ENCODE data around the gene PTH1R.

PTH1R gene

GRCh38 chr3:46942481-46943236 lies 65.1 kb downstream of the PTH1R start:
- TF ChIP-seq, protein P1, sequence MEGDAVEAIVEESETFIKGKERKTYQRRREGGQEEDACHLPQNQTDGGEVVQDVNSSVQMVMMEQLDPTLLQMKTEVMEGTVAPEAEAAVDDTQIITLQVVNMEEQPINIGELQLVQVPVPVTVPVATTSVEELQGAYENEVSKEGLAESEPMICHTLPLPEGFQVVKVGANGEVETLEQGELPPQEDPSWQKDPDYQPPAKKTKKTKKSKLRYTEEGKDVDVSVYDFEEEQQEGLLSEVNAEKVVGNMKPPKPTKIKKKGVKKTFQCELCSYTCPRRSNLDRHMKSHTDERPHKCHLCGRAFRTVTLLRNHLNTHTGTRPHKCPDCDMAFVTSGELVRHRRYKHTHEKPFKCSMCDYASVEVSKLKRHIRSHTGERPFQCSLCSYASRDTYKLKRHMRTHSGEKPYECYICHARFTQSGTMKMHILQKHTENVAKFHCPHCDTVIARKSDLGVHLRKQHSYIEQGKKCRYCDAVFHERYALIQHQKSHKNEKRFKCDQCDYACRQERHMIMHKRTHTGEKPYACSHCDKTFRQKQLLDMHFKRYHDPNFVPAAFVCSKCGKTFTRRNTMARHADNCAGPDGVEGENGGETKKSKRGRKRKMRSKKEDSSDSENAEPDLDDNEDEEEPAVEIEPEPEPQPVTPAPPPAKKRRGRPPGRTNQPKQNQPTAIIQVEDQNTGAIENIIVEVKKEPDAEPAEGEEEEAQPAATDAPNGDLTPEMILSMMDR (IDR thresholded peaks at IDR 0.05; ENCODE audit: low read depth, low read length, missing control alignments) = no peak
- no peak for DNase-seq (ENCODE audit: low read depth)
- in situ Hi-C loops (cut with HindIII; ENCODE audit: low sequenced_read_pairs) = no loop called here
- H3K4me3 ChIP-seq (ENCODE audit: low read depth, low read length) = no peak overlapping the region

DNA sequence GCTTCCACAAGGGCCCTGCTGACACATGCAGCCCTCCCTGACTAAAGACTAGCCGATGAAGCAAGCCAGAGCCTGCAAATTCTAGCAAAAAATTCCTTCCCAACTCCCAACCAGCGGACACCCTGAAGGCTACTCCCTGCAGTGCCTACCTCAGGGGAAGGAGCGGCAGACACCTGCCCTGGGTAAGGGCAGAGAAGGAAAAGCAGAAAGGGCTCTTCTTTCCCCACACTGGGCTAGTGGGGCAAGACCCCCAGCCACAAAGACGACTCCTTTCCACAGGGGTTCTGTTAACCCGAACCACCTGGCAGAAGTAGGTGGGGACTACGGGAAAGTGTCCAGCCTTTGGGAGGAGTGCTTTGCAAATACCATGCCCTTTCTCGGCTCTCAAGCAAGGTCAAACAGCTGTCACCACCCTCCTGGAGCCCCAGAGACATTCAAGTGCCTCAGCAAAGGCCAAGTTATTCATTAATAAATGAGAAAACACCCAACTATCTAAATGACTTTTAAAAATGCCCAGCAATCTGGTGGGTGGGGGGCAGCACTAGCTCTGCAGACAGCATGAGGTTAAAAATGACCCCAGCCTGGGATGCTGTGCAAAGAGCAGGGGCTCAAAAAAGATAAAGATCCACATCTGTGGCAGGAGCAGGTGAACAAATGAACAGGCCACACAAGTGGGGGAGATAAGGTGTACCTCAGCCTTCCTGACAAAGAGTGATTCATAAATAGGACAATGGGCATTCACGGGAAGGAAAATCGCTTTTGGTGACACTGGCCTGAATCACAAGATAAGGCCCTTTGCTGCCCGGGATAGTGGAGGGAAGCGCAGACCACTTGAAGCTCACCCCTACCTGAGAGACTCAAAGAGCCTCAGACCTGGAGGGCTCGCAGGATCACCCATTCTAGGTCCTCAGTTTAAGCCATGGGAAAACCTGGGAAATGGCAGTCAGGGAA lies 66.0 kb downstream of the PTH1R start:
- no peak overlapping the region for H3K4me3 ChIP-seq (ENCODE audit: low read depth, low read length)
- DNase-seq (ENCODE audit: low read depth) = no peak
- TF ChIP-seq, protein P1 (IDR thresholded peaks at IDR 0.05; ENCODE audit: low read depth, low read length, missing control alignments) = no peak
- in situ Hi-C loops (cut with HindIII; ENCODE audit: low sequenced_read_pairs) = no loop called here

DNA sequence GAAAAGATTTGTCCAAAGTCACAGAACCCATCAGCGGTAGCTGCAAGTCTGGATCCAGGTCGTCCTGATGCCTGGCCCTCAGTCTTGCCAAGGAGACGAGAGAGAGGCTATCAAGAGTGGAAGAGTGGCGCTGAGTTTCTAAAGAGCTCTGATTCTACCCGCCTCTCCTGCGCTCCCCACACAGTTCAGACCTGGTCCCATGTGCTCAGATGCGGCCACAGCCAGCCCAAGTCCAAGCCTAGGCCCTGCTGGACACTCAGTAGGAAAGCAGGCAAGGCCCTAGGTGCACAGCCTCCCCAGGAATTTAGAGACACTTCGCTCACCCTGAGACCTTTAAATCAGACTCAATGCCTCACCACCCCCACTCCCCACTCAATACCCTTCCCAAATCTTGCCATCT lies 66.7 kb downstream of the PTH1R start:
- no peak for DNase-seq (ENCODE audit: low read depth)
- TF ChIP-seq, protein P1 (IDR thresholded peaks at IDR 0.05; ENCODE audit: low read depth, low read length, missing control alignments) = no peak
- in situ Hi-C loops (cut with HindIII; ENCODE audit: low sequenced_read_pairs) = no loop called here
- no peak overlapping the region for H3K4me3 ChIP-seq (ENCODE audit: low read depth, low read length)

DNA sequence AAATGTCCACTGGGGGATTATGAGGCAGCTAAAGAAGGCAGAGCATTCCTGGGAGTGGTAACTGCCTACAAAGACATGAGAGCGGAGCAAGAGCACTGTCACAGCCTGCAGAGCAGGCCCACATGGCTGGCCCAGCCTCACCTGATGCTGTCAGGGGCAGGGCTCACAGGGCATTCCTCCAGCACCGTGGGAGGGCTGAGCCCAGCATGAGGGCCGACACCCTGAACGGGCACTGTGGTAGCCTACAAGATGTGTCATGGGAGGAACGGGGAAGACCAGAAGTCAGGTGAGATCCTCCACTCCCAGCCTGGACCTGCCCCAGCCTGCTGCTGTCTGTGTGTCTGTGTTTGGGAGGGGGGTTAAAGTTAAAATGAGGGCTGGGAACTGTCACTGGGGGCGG lies 68.9 kb downstream of the PTH1R start:
- H3K4me3 ChIP-seq (ENCODE audit: low read depth, low read length) = no peak overlapping the region
- TF ChIP-seq, protein P1 (IDR thresholded peaks at IDR 0.05; ENCODE audit: low read depth, low read length, missing control alignments) = no peak
- DNase-seq (ENCODE audit: low read depth) = no peak
- in situ Hi-C loops (cut with HindIII; ENCODE audit: low sequenced_read_pairs) = no loop called here

DNA sequence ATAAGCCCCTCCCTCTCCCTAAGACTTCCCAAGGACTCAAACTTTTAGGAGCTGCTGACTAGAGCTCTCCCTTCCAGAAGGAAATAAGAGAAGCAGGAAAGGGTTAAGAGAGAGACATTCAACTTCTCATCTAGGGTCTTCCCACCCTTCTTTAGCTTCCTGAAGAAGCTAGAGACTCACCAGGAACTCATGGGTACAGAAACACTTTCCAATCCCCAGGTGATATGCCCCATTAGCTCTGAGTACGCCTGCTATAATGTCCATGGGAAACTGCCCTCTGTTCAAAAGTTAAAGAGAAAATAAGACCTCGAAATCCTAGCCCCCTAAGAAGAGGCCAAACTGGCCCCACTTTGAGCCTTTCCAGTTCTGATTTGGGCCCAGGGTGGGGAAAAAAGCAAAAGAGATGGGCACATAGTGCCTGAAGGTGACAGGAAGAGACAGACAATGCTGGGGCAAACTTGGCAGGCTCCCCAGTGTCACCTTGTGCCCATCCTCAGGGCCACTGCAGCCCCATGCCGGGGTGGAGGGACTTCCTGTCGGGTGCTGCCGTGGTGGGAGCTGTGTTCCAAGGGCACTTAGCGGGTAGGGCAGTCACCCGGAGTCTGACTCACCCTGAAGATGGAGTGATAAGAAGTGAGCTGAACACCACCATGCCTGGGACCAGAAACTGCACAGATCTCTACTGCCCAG lies 69.5 kb downstream of the PTH1R start:
- in situ Hi-C loops (cut with HindIII; ENCODE audit: low sequenced_read_pairs) = no loop called here
- TF ChIP-seq, protein P1 (IDR thresholded peaks at IDR 0.05; ENCODE audit: low read depth, low read length, missing control alignments) = no peak
- no peak for DNase-seq (ENCODE audit: low read depth)
- no peak overlapping the region for H3K4me3 ChIP-seq (ENCODE audit: low read depth, low read length)

GRCh38 chr3:46947546-46947901 lies 70.0 kb downstream of the PTH1R start:
- no peak for DNase-seq (ENCODE audit: low read depth)
- no peak overlapping the region for H3K4me3 ChIP-seq (ENCODE audit: low read depth, low read length)
- TF ChIP-seq, protein P1 (IDR thresholded peaks at IDR 0.05; ENCODE audit: low read depth, low read length, missing control alignments) = no peak
- in situ Hi-C loops (cut with HindIII; ENCODE audit: low sequenced_read_pairs) = no loop called here
